ENCODE measurements around the gene YTHDF2. TPM values are rescaled to one million over a fixed set of nuclear protein-coding genes. Genes with fewer than 3 reads are reported as not detected.
A peak's percentile ranks its signal among the peaks of the same experiment; 100 is the strongest.

YTHDF2 gene
- total RNA-seq, 1 experiment from 2014 or later: 200 TPM

DNA sequence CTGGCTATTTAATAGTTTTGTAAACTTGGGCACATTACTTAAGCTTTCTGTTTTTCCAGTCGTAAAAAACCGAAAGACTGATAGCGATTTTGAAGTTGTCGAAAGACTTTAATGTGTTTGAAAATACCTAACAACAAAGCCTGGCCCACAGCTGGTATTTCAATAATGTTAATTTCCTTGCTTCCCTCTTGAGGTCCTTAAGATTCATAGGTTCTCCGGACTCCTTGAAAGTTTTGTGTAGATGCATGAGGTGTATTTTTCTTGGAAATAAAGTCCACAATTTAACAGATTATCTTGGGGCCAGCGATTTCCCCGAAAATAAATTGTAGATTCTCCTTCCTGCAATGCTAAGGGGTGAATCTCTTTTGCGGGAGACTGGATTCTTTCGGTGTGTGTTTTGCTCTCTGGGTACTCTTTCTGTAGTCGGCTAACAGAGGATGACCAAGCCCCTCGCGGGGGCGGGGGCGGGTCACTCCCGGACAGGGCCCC lies 735 bp upstream of the YTHDF2 start:
- Histone ChIP-seq H4K91ac (ENCODE audit: insufficient read length, low read depth, low read length) (no peak overlapping the region), H3K9me3 (ENCODE audit: control insufficient read depth, low read depth, low read length) (no peaks in the 10 kb centered on the region), H3K79me2 (ENCODE audit: insufficient read depth, low read length) (peaks cover 20% of the 10 kb centered on the region; the same call in 1 of the 2 replicates), H3K4me1 (ENCODE audit: insufficient read depth, low read length) (no peaks in the 10 kb centered on the region; the same call in 1 of the 2 replicates), H4K5ac (ENCODE audit: insufficient read length, low read depth, low read length) (no peak overlapping the region), H3T11ph (ENCODE audit: low read length) (no peak overlapping the region), H2BK20ac (ENCODE audit: low read depth, low read length, poor library complexity, severe bottlenecking) (no peak overlapping the region), H4K8ac (replicated peaks; ENCODE audit: insufficient read length, low read depth, low read length) (no peak overlapping the region), H2AFZ (ENCODE audit: low read length) (no peak overlapping the region), H3K56ac (ENCODE audit: insufficient read length, low read depth, low read length) (no peak overlapping the region), H3K79me1 (ENCODE audit: insufficient read depth, low read depth, low read length, poor library complexity, severe bottlenecking) (no peaks in the 10 kb centered on the region), H3K14ac (ENCODE audit: insufficient read depth, low read length) (no peak overlapping the region; the same call in 1 of the 2 replicates), H3K4ac (ENCODE audit: low read depth, low read length) (no peak overlapping the region; the same call in 1 of the 2 replicates), H3K4me2 (ENCODE audit: insufficient read depth, insufficient read length, low read length) (peak overlapping the region; percentile 49), H3K27ac (ENCODE audit: insufficient read length, low read depth, low read length) (peak overlapping the region; percentile 81), H2AK5ac (ENCODE audit: insufficient read length, low read length) (no peak overlapping the region), H3K18ac (ENCODE audit: insufficient read length, low read depth, low read length) (no peak overlapping the region), H2BK5ac (ENCODE audit: insufficient read length, low read length) (no peak overlapping the region), H3K9ac (ENCODE audit: extremely low read depth, insufficient read length, low read length) (peak overlapping the region; percentile 77), H4K20me1 (ENCODE audit: control insufficient read depth, insufficient read depth, insufficient read length) (no peaks in the 10 kb centered on the region), H2BK120ac (ENCODE audit: low read depth, low read length, poor library complexity, severe bottlenecking) (no peak overlapping the region), H3K27me3 (ENCODE audit: insufficient read depth, low read length) (no peaks in the 10 kb centered on the region), H3K23ac (ENCODE audit: insufficient read length, low read depth, low read length) (no peak overlapping the region), H2BK15ac (ENCODE audit: low read depth, low read length) (no peak overlapping the region), H3K23me2 (ENCODE audit: insufficient read length, low read depth, low read length, poor library complexity, severe bottlenecking) (no peaks in the 10 kb centered on the region), H2BK12ac (ENCODE audit: insufficient read length, low read depth, low read length) (no peak overlapping the region)
- Mint-ChIP-seq H3K4me3 (peak overlapping the region; percentile 94 to 97), H3K36me3 (ENCODE audit: insufficient read depth in 1 of 3, low read depth in 3 of 3) (peaks cover 28 to 37% (median 32%) of the 10 kb centered on the region in 3 experiments), H3K4me1 (peaks cover 33 to 40% of the 10 kb centered on the region in 2 experiments), H3K27me3 (ENCODE audit: low read depth) (no peaks in the 10 kb centered on the region; the same call in 1 of the 2 replicates), H3K9me3 (peaks cover 0 to 3% of the 10 kb centered on the region in 2 experiments; a peak in 2 of 5 replicates), H3K27ac (peak overlapping the region; percentile 98 to 100 (median 99))
- TF ChIP-seq, protein P1, sequence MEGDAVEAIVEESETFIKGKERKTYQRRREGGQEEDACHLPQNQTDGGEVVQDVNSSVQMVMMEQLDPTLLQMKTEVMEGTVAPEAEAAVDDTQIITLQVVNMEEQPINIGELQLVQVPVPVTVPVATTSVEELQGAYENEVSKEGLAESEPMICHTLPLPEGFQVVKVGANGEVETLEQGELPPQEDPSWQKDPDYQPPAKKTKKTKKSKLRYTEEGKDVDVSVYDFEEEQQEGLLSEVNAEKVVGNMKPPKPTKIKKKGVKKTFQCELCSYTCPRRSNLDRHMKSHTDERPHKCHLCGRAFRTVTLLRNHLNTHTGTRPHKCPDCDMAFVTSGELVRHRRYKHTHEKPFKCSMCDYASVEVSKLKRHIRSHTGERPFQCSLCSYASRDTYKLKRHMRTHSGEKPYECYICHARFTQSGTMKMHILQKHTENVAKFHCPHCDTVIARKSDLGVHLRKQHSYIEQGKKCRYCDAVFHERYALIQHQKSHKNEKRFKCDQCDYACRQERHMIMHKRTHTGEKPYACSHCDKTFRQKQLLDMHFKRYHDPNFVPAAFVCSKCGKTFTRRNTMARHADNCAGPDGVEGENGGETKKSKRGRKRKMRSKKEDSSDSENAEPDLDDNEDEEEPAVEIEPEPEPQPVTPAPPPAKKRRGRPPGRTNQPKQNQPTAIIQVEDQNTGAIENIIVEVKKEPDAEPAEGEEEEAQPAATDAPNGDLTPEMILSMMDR (conservative IDR thresholded peaks at IDR 0.05): no peak
- DNase-seq: no peak
- no CpG with 5 or more reads among the region's 15 CpGs for WGBS (ENCODE audit: extremely low coverage, insufficient read length, low lambda C conversion rate)

All from H9 (cell line).